ENCODE measurements around the gene OPA1.

OPA1 gene

GRCh38 chr3:193640728-193641439 is 47.9 kb downstream of the OPA1 start:
- in situ Hi-C loops (cut with HindIII; ENCODE audit: low sequenced_read_pairs), result no loop called here

GRCh38 chr3:193641440-193641775 is 48.4 kb downstream of the OPA1 start:
- in situ Hi-C loops (cut with HindIII; ENCODE audit: low sequenced_read_pairs), result no loop called here

GRCh38 chr3:193645806-193646205 is 52.8 kb downstream of the OPA1 start:
- in situ Hi-C loops (cut with HindIII; ENCODE audit: low sequenced_read_pairs), result no loop called here

- in situ Hi-C loops (cut with HindIII; ENCODE audit: low sequenced_read_pairs), result no loop called here
Measured at GRCh38 chr3:193648542-193649076, 55.6 kb downstream of the OPA1 start.

- in situ Hi-C loops (cut with HindIII; ENCODE audit: low sequenced_read_pairs), result loop anchor here (25.0 kb wide), 1 partner anchor 687 kb away; no protein-coding TSS in a partner anchor
Measured at GRCh38 chr3:193650585-193650984, 57.6 kb downstream of the OPA1 start.

- in situ Hi-C loops (cut with HindIII; ENCODE audit: low sequenced_read_pairs), result loop anchor here (25.0 kb wide), 1 partner anchor 681 kb away; no protein-coding TSS in a partner anchor
Measured at GRCh38 chr3:193655831-193656433, 62.9 kb downstream of the OPA1 start.

GRCh38 chr3:193656445-193656844 is 63.4 kb downstream of the OPA1 start:
- in situ Hi-C loops (cut with HindIII; ENCODE audit: low sequenced_read_pairs), result loop anchor here (25.0 kb wide), 1 partner anchor 681 kb away; no protein-coding TSS in a partner anchor

- in situ Hi-C loops (cut with HindIII; ENCODE audit: low sequenced_read_pairs), result loop anchor here (25.0 kb wide), 1 partner anchor 680 kb away; no protein-coding TSS in a partner anchor
Measured at GRCh38 chr3:193656878-193657282, 63.9 kb downstream of the OPA1 start.

- in situ Hi-C loops (cut with HindIII; ENCODE audit: low sequenced_read_pairs), result loop anchor here (25.0 kb wide), 1 partner anchor 677 kb away; no protein-coding TSS in a partner anchor
Measured at GRCh38 chr3:193660171-193660570, 67.2 kb downstream of the OPA1 start.

- in situ Hi-C loops (cut with HindIII; ENCODE audit: low sequenced_read_pairs), result loop anchor here (25.0 kb wide), 1 partner anchor 676 kb away; no protein-coding TSS in a partner anchor
Measured at GRCh38 chr3:193660698-193661411, 67.8 kb downstream of the OPA1 start.

GRCh38 chr3:193662757-193663322 is 69.8 kb downstream of the OPA1 start:
- in situ Hi-C loops (cut with HindIII; ENCODE audit: low sequenced_read_pairs), result loop anchor here (25.0 kb wide), 1 partner anchor 674 kb away; no protein-coding TSS in a partner anchor

GRCh38 chr3:193665370-193665989 is 72.5 kb downstream of the OPA1 start:
- in situ Hi-C loops (cut with HindIII; ENCODE audit: low sequenced_read_pairs), result loop anchor here (25.0 kb wide), 1 partner anchor 672 kb away; no protein-coding TSS in a partner anchor

- in situ Hi-C loops (cut with HindIII; ENCODE audit: low sequenced_read_pairs), result loop anchor here (25.0 kb wide), 1 partner anchor 663 kb away; no protein-coding TSS in a partner anchor
Measured at GRCh38 chr3:193673845-193674244, 80.8 kb downstream of the OPA1 start.

- in situ Hi-C loops (cut with HindIII; ENCODE audit: low sequenced_read_pairs), result loop anchor here (25.0 kb wide), 1 partner anchor 663 kb away; no protein-coding TSS in a partner anchor
Measured at GRCh38 chr3:193674714-193675113, 81.7 kb downstream of the OPA1 start.

GRCh38 chr3:193677734-193678133 is 84.7 kb downstream of the OPA1 start:
- in situ Hi-C loops (cut with HindIII; ENCODE audit: low sequenced_read_pairs), result no loop called here

GRCh38 chr3:193680220-193680619 is 87.2 kb downstream of the OPA1 start:
- in situ Hi-C loops (cut with HindIII; ENCODE audit: low sequenced_read_pairs), result no loop called here

GRCh38 chr3:193681631-193682030 is 88.6 kb downstream of the OPA1 start:
- in situ Hi-C loops (cut with HindIII; ENCODE audit: low sequenced_read_pairs), result no loop called here

- in situ Hi-C loops (cut with HindIII; ENCODE audit: low sequenced_read_pairs), result no loop called here
Measured at GRCh38 chr3:193686665-193687483, 93.9 kb downstream of the OPA1 start.
